HG03064 (cell line): ENCODE results near the gene CEBPA.

Experiments
- ATAC-seq: cut with Tn5 transposase; IDR thresholded peaks from one replicate; pipeline ENCODE4 v1.9.1; 2021; ENCODE audit warnings: low read depth; ENCODE audit not compliant: unreplicated experiment

CEBPA gene

DNA sequence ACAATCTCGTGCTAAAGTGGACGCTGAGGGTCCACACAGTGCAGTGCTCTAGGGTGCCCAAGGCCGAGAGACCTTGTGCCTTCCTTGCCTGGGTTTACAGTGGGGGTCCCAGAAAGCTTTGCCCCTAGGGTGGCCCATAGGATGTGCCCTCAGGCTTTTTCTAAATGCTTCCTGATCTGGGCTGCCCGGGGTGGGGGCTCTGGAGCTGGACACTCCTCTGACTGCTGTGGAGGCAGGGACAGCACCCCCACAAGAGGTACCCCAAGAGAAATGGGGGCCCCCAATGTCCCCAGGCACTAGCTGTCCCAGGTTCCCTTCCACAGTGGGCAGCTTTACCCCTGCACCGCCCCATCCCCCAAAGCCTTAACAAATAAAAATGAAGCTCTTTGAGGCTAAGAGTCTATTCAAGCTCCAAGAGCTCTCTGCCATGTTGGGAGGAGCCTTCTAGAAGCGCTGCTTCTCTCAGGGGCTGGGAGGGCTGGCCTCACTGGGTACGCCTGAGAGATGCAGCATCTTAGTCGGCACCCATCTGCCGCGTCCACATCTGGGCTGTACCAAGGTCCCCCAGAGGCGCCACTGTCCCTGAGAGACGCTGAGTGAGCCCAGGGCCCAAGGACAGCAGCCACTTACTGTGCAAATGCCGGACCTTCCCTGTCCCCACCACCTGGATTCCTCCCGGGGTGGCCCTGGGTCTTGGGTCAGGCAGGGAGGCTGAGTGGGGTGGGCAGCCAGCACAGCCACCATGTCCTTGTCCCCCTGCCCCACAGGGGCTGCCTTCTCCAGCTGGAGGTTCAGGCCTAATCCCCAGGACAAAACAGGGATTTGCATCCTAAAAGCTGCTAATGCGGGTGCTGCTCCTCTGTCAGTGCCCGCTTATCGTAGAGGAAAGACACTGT, 27.4 kb downstream of the CEBPA start:
- ATAC-seq, result no peak

DNA sequence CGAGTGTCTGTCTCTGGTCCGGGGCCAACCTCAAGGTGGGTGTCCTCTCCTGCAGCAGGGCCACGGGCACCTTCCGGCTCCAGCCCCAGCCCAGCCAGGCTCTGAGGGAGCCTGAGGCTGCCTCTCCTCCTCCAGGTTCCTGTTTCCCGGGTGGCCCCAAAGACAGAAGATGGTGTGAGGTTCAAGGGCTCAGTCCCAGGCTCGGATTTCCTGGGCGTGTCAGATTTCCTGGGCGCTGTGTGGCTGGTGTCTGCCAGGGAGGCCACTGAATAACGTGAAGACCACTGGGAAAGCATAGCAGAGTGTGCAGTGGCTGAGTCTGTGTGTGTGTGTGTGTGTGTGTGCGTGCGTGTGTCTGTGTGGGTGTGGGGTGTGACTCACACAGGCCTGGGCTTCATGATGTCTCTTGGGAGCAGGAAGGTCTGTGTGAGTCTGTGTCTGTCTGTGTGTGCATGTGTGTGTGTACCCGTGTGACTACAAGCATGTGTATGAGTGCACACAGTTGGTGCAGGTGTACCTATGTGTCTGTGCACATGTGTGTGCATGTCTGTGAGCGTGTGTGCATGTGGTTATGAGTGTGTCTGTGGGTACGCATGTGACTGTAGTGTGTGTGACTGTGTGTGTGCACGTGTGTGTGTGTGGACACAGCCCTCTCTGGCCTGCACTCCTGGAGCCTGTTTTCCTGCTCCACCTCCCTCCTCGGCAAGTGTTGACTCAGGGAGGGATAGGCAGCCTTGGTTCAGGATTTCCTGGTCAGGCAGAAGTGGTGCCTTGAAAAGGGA, 28.3 kb downstream of the CEBPA start:
- ATAC-seq, result no peak

DNA sequence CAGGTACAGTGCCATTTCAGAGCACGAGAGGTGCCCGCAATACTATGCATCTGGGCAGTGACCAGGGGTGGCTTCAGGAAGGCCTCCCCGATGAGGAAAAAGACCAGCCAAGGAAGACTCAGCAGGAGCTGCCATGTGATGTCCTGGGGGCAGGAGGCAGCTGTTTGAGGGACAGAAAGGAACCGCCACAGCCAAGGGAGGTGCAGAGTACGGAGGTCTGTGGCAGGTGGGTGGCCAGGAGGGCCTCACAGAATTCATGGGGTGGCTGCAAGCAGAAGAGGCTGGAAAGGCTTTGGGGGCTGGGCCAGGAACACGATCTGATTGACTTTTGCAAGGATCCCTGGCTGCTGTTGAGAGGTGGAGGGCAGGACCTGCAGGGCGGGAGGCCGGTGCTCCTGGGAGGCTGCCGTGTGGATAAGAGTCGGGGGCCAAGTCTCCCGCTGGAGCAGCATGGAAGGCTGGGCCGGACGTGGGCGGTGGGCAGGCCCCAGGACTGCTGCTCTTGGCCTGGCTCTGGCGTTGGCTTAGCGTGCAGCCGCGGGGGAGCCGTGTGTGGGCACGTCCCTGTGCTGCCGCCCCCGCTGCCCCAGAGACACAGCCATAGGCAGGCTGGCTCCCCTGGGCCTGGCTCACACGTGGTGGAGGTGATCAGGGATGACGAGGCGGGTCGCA, 29.1 kb downstream of the CEBPA start:
- ATAC-seq, result no peak

DNA sequence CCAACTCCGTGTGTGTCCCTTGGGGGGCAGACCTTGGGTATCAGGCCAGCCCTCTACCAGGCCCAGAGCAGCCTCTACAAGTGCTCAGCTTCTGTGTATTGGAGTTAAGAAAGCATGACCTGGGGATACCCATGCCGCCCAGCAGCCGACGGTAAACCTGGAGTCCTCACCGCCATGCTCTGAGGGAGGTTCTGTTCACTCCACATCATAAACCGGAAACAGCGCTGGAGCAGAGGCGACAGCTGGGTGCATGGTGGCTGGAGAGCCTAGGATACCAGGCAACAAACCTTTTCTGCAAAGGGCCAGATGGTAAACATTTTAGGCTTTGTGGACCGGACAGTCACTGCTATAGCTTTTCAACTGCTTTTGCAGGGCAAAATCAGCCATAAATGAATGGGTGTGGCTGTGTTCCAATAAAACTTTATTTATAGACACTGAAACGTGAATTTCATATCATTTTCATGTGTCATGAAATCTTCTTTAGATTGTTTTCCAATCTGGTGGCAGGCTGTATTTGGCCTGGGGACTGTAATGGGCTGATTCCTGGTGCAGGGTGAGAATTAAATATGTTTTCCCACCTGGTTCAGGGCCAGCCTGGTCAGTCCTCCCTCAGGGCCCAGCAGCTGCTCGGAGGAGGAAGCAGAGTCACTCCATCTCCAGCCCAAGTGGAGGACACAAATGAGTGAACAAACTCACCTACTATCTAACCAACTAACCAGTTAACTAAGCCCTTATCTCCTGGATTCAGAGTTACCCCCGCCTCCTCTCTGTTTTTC, 30.9 kb downstream of the CEBPA start:
- ATAC-seq, result no peak

DNA sequence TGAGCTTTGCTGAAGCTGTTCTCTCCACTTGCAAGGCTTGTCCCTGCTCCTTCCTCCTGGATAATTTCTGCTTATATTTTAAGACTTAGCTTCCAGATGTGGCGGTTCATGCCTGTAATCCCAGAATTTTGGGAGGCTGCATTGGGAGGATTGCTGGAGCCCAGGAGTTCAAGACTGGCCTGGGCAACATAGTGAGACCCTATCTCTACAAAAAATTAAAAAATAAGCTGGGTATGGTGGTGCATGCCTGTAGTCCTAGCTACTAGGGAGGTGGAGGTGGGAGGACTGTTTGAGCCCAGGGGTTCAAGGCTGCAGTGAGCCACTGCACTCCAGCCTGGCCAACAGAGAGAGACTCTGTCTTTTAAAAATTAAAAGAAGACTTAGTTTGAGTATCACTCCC, 31.6 kb downstream of the CEBPA start:
- ATAC-seq, result no peak

DNA sequence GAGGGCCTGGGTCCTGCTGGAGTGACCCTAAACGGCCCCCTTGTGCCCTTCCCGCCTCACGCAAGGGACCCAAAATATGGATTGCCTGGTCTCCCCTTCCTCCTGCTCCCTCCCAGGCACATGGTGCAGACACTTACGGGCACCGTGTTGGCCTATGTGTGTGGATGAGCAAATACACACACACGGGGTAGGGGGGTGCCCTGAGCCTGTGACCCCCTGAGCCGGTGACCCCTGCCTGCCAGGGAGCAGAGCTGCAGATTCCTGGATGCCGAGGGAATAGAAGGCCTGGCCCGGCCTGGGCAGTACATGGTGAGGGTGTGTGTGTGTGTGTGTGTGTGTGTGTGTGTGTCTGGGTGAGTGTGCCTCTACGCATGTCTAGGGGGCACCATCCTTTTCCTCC, 33.3 kb downstream of the CEBPA start:
- no peak for ATAC-seq

DNA sequence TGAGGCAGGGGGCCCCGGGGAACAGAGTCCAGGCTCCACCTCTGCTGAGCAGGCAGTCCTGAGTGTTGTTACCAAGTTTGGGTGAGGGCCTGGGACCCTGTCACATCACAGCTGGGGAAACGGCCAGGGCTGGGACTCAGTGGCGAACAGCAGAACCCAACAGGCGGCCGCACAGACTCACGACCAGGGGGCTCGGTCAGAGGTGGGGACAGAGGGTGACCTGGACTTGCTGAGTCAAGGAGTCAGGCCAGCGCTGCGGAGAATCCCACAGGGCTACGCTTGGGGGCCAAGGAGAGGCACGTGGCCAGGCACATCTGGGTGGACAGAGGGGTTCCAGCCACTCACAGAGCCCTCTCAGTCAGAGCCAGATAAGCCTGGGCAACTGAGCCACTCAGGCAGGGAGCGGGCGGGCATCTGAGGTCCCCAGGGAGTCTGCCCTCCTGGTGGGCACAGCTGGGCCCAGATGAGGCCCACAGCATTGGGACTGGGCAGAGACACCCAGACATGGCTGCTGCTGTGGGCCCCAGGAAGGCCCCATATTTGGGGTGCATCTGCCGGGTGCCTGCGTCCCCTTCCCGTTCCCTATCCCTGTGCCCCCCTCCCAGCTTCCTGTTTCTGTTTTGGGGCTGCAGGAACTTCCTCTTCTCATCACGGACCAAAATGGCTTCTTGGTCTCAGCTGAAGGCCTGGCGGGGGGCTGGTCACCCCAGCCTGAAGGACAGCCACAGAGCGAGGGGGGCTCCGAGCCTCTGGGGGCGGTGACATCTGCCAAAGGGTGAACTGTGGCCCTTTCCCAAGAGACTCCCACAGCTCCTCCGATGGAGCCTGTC, 34.0 kb downstream of the CEBPA start:
- no peak for ATAC-seq

DNA sequence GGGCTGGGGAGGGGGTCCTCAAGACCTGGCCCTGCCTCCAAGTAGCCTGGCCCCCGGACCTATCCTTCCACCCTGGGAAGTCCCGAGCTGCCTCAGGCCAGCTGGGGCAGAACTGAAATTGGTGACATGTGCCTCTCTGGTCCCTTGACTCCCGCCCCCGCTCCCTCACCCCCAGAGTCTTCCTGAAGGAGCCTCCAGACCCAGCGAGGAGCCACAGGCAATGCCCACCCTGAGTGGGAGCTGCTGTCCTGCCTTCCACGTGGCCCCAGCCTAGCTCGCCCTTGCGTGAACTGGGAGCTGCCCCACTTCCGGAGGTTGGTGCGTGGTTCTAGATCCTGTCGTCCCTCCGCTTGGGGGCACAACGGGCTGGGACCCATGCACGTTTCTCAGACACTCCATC, 34.6 kb downstream of the CEBPA start:
- no peak for ATAC-seq

DNA sequence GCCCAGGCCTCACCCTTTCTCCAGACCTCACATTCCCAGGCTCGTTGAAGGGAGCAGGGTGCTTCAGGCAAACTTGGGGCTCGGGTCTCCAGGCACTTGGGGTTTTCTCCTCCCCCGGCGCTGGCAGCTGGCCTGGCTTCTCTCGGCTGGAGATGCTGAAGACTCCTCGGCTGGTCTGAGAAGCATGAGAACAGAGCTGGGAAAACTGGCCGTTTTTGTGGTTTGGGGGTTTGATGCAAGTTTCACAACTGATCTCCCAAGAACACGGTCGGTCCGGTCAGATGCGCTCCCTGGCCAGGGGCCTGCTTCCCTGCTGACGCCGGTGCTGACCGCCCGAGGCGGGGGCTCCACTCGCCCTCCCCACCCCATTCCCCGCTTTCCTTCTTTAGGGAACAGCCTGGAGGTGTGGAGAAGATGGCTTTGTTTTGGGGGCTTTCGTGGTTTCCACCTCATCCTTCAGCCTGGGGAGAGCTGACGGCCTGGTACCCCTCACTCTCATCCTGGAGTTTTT, 35.3 kb downstream of the CEBPA start:
- no peak for ATAC-seq

DNA sequence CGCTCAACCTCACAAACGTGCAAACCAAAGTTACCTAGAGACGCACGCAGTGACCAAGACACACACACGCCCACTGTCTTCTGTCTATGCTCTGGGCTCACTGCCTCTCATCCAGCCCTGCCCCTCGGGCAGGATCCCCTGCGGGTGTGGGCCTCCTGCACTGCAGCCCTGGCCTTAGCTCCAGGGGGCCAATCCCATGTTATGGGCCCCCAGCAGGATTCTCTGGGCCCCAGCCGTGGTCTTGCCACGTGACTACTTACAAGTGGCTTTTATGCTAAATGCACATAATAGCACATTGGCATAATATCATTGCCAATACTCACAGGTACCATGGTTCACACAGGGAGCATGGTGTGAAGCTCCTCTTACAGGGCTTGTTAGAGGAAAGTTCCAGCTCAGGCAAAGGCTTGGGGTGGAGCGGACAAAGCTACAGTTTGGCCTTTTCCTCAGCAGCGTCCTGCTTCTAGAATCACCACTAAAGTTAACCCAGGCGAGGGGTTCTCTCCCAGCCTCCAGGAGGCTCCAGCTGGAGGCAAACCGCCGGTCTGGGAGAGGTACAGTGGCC, 37.4 kb downstream of the CEBPA start:
- no peak for ATAC-seq

DNA sequence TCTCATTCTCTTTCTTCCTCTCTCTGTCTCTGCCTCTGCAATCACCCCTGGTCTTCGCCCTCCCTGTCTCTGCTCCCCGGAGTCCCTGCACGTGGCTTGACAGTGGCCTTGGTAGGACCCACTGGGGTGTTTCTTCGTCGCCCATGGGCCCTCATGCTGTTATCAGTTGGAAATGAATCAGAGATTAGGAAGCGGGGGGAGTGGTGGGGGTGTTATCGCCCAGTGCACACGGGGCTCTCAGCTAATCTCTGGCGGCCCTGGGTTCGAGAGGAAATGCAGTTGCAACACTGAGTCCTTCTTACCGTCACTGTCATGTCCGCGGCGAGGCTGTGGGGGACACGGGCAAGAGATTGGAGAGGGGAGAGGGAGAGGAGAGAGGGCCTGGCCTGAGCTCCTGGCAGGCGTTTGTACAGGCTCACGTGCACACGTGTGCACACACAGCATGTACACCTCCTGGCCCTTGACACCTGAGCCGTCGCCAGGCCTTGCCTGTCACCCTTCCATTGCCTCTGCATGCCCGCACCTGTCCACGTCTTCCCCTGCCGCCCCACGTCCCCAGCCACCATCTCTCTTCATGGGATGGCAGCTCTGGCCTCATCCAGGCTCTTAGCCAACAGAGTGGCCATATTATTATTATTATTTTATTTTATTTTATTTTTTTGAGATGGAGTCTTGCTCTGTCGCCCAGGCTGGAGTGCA, 38.9 kb downstream of the CEBPA start:
- ATAC-seq, result no peak

DNA sequence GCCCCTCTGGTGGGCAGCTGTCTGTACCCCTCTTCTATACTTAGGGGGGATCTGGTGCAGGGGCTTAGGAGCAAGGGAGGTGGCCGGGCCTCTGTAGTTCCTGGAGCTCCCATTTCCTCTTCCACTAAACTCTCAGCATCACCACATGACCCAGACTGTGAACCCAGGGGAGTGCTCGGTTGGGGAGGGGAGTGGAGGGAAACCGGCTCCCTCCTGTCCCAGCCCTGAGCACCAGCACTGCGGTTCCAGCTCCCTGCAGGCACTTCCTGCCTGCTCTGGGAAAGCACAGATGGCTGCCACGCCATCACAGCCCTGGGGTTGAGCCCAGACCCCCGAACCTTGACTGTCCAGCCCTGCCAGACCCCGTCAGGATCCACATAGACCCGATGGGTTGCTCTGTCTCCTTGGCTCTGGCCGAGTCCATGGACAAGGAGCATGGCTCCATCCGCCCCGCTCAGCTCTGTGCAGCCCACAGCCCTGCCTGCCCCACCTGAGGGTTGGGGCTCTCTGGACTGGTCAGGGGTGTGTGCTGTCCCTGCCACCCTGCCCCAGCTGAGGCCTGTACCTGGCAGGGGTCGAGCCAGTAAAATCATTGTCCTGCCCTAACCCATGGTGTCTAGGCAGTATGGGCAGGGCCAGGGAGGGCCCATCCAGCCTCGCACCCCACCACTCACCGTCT, 40.7 kb downstream of the CEBPA start:
- no peak for ATAC-seq

DNA sequence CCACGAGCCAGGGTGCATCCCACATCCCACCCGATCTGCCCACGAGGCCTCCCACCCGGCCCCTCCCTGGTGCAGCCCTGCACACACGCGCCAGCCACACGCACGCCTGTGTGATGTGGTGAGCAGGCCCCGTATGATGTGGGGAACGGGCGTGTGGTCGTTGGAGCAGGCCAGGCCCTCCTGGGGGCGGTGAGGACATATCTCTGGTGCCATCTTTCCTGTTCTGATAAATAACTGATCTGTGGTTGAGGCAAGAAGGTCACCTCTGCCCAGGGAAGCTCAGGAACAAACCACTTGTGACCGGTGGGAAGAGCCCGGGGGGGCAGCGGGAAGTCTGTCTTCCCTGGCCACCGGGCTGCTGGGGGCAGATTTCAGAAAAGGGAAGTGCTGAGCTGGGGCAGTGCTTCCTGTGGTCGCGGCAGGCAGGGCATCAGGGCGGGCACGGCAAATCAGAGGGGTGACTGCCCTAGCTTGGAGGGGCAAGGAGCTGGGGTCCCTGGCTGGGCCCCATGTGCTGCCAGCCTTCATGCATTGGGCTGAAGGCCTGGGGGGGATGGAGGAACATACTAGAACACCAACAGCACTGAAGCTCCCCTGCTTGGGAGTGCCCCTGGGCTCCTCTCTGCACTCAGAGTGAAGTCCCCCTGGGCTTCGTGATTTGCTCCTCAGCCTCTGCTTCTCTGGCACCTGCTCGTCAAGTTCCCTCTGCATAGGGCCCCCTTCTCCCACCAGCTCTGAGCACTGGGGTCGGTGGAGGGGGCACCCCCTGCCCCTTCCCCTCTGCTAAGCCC, 41.5 kb downstream of the CEBPA start:
- no peak for ATAC-seq

DNA sequence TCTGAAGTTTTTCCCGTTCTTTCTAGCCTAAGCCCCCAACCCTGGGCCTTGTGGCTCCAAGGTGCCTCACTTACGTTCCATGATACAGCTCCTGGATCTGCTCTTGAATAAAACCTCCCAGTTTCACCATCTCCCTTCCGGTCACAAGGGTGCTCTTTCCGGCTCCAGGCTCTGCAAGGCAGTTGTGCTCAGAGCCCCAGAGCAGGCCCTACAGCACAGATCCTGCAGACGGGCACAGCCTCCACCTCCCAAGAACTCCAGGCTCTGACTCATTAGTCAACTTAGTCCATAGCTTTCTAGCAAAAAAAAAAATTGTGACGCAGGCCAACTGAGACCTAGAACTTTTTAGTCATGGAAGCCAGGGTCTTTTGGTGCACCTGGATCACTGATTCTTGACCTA, 42.8 kb downstream of the CEBPA start:
- ATAC-seq, result no peak

DNA sequence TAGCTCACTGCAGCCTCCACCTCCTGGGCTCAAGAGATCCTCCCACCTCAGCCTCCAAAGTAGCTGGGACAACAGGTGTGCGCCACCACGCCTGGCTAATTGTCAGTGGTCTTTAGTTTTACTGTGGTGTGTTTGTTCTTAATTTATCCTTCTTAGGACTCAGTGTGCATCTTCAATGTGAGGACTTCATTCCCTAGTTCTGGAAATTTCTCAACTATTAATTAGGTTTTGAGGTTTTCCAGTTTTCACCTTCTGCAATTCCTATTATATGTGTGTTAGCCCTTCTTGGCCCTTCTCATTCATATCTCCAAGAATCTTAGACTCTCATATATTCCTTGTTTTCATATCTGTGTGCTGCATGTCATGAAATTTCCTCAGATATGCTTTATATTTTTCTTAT, 44.5 kb downstream of the CEBPA start:
- ATAC-seq, result no peak

DNA sequence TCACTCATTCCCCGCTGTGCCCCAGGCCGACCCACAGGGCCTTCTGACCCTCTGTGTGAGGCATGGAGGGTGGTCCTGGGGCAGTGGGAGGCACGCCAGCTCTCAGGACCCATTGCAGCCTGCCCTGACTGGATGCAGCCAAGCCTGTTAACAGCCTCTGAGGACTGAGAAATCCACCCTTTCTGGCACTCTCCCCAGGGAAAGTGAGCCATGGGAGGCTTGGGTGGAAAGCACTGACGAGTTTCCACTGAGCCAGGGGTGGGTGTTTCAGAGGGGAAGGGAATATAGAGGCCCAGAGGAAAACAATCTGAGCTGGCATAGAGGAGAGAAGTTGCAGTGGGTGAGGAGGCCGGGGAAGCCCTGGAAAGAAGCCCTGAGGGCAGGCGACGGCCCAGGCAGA, 46.1 kb downstream of the CEBPA start:
- ATAC-seq, result no peak

DNA sequence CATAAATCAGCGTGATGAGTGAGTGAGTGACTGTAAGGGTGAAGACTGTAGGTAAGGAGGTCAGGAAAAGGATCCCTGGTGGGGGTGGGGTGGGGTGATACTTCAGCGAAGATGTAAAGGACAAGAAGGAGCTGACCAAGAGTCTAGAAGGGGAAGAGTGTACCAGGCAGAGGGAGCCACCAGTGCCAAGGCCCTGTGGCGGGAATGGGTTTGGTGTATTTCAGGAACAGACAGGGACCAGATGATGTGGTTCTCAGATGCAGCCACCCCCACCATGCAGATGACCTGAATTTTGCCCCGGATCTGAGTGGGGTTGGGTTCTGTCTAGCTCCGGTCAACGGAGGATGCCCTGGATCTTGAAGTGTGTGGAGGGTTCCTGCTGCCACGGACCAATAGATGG, 46.6 kb downstream of the CEBPA start:
- ATAC-seq, result no peak
